Measurements from ENCODE around the gene BBOX1.
"Not testable (repeated sequence)": the region's sequence is repeated elsewhere in the genome, so short reads cannot be mapped to it uniquely, and the experiment has no call there.

The BBOX1 gene

DNA sequence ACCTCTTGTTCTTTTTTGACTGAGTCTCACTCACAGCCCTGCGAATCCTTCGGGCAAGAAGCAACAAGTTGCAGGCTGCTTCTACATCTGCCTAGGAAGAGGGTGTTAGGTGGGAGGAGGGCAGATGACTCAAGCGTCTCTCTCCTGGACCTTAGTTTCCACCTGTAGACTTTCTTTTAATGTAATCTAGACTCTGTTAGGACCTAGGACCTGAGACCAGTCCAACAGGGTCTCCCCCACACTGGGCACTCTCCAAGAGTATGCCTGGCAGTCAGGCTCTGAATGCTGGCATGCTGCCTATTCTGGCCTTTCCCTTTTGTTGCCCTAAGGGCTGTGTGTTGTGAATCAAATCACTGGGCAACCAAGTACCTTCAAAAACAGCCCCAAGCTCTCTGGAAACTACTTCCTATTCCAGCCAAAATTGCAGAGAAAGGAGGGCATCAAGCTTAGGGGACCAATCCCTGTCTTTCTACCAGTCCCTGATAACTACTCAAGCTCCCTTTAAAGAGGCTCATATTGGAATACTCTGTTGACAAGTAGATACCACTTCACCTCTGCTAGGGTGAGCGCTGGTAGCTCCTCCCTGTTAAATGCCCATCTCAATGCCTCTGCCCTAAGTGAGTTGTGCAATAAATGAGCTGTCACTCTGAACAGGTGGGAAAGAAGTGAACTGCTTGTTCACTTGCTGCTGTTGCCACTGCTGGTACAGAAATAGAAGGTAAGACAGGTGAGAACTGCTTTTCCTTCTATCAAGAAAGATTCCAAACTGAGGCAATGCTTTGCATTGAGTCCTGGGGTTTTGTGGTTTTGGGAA is at the start of gene BBOX1:
TSS of gene BBOX1 (plus strand) at position 514 of the 814 bp plus-strand sequence. CDS start 14,616 bp downstream, outside the sequence.
- DNase-seq (ENCODE audit: low read depth), result no peak

GRCh38 chr11:26992031-26992541 is 48.5 kb upstream of the BBOX1 start:
- no peak for DNase-seq (ENCODE audit: low read depth)

DNA sequence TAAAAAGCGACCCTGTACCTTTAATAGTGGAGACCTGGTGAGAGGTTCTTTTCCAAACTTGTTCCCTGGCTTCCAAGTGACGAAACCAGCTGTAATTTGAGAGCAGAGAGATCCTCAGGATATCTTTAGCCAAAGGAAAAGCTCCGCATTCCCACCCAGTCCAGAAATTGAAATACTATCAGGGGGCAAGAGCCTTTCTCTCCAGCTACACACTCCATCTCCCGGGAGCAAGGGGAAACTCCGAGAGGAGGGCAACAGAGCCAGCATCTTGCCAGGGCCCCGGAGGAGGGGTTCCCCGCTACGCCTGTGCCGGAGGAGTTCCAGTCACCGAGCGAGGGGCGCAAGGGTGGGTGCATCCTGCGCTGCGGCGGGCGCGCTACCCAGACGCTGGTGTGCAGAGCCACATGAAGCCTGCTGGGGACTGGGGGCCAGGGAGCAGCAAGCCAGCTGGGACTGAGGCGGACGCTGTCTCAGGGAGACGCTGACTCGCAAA is 46.6 kb upstream of the BBOX1 start, which contains the start of gene FIBIN:
TSS of gene FIBIN (plus strand) at position 148 of the 493 bp plus-strand sequence. CDS start 415 bp downstream, outside the sequence.
- DNase-seq (ENCODE audit: low read depth), result no peak

- DNase-seq (ENCODE audit: low read depth), result no peak
These were observed 46.0 kb upstream of the BBOX1 start for GRCh38 chr11:26994631-26995095.

- DNase-seq (ENCODE audit: low read depth), result no peak
These were observed 44.7 kb upstream of the BBOX1 start for GRCh38 chr11:26995701-26996460.

DNA sequence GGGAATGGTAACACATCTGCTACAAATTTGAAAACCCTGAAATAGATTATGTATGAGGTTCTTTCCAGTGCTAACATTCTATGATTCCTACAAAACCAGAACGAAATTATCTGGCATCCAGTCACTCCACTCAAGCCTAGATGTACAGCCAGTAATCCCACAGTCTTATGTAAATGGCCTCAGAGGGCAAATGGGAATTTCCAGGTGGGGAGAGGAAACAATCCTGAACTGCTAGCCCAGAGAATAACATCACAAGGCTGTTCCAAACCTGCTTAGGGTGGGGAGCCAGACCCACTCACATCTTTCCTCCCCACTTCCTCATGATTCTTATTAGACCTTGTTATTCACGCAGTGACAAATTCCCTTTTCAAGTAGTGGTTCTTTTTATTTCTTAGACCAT is 43.2 kb upstream of the BBOX1 start:
- DNase-seq (ENCODE audit: low read depth), result no peak

GRCh38 chr11:27001136-27001730 is 39.4 kb upstream of the BBOX1 start:
- DNase-seq (ENCODE audit: low read depth), result not testable (repeated sequence)

DNA sequence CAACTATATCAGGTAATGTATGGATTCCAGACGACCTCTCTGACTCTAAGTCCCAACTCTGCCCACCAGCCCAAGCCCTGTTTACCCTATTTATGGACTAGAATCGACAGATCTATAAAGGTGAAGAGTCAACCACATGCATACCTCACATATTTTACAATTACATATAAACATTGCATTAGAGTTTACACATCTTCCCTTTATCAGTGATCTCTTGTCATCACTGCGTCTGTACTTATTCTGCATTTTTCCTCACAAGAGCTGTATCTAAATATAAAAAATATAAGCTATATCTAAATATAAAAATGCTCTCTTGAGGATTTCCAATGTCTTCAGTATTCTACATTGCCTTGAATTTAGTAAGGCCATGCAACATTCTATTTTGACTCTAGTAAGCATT is 38.2 kb upstream of the BBOX1 start:
- DNase-seq (ENCODE audit: low read depth), result no peak

GRCh38 chr11:27002838-27003237 is 37.8 kb upstream of the BBOX1 start:
- DNase-seq (ENCODE audit: low read depth), result no peak

GRCh38 chr11:27004103-27004502 is 36.5 kb upstream of the BBOX1 start:
- no peak for DNase-seq (ENCODE audit: low read depth)

GRCh38 chr11:27008811-27009535 is 31.6 kb upstream of the BBOX1 start:
- DNase-seq (ENCODE audit: low read depth), result no peak

- DNase-seq (ENCODE audit: low read depth), result no peak
These were observed 28.9 kb upstream of the BBOX1 start for GRCh38 chr11:27011560-27012233.

DNA sequence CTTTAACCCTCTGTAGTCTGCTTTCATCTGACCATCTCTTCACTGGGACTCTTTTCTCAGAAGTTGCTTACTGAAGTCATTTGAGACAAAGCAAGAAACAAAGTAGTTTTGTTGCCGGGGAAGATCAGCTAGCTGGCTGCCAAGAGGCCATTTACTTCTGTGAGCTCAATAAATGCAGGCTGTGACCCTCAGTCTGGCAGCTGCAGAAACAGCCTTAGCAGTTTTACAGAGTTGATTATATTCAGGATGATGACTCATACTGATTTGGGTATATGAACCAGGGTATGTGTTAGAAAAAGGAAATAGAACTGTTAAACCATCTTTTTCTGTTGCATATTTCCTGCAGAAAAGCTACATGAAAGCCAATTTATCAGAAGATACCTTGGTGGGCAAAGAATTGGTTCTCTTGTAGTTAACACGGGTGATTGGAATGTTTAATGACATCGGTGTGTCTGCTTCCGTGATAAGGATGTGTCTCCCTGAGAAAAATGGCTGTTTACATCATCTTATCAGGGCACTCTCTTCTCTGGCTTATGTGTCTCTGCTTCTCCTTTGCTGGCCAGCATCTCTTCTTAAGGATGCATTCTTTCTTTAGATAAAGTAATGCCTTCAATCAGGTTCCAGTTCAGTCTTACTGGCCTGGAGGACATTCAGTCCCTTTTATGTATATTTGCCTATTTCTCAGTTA is 28.2 kb upstream of the BBOX1 start:
- no peak for DNase-seq (ENCODE audit: low read depth)

- no peak for DNase-seq (ENCODE audit: low read depth)
These were observed 26.7 kb upstream of the BBOX1 start for GRCh38 chr11:27013781-27014361.

DNA sequence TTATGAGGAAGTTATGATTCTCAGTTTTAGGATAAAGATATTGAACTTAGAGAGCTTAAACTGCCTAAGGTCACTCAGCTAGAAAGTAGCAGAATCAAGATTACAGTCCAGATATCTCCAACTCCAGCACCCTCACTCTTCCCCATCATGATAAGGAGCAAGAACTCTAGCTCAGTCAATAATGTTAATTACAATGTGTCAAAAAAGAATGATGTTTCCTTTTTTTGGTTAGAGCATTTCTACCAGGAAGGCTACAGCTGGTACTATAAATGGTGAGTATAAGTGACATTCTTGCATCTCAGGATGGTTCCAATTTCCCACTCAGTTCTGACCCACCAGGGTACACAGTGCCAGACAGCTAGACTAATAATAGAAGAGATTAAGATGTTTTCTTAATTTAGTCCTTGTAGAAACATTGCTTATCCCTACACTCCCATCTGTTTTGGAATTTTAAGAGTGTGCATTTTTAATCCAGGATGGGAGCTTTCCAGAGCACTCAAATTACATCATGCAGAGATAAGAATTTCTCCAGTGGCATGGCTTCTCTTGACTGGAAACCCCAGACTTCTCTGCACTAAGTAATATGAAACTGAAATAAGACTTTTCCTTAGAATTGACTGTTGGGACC is 21.6 kb upstream of the BBOX1 start:
- no peak for DNase-seq (ENCODE audit: low read depth)

- DNase-seq (ENCODE audit: low read depth), result no peak
These were observed 19.9 kb upstream of the BBOX1 start for GRCh38 chr11:27020751-27021150.

GRCh38 chr11:27022659-27023251 is 17.9 kb upstream of the BBOX1 start:
- DNase-seq (ENCODE audit: low read depth), result no peak

- DNase-seq (ENCODE audit: low read depth), result no peak
These were observed 15.8 kb upstream of the BBOX1 start for GRCh38 chr11:27024865-27025264.

- DNase-seq (ENCODE audit: low read depth), result no peak
These were observed 15.2 kb upstream of the BBOX1 start for GRCh38 chr11:27025312-27025955.
